Mammary microvascular endothelial cell (primary cell): ENCODE measurements around the gene TIE1. TPM values are rescaled to one million over a fixed set of nuclear protein-coding genes. Genes with fewer than 3 reads are reported as not detected.

Source experiments
- total RNA-seq: library from RNA; depleted of rRNA; stranded (reverse); fragments of >200 nt; gene quantifications from 2 replicates; pipeline ENCODE4 v1.2.3, GENCODE V29; 2015

Gene TIE1
- 427 and 478 TPM in 2 replicates for total RNA-seq

DNA sequence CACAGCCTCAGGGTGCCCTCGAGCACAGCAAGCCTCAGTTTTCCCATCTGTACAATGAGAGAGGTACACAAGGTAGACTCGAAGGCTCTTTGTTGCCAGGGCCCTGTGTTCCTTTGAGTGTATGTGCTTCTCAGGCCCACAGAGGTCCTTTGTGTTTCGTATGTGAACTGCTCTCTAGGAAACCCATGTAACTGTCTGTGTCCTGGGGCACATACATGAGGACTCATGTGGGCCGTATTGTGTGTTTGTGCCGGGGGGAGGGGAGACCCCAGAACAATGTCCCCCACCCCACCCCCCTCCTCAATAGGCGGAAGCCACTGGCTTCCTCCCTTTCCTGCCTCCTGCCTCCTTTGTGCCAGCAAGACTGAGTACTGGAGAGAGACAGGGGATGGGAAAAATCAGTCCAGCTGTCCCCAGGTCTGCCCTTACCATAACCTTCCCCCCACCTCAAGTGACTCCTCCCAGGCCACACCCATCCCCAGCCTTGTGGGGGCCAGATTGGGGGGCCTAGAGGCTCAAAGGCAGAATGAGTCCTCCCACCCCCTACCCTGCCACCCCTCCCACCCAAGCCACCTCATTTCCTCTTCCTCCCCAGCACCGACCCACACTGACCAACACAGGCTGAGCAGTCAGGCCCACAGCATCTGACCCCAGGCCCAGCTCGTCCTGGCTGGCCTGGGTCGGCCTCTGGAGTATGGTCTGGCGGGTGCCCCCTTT is at the start of gene TIE1:
Gene TIE1 (plus strand): TSS at position 605 of the 717 bp plus-strand sequence. CDS start 90 bp downstream, at position 695.

DNA sequence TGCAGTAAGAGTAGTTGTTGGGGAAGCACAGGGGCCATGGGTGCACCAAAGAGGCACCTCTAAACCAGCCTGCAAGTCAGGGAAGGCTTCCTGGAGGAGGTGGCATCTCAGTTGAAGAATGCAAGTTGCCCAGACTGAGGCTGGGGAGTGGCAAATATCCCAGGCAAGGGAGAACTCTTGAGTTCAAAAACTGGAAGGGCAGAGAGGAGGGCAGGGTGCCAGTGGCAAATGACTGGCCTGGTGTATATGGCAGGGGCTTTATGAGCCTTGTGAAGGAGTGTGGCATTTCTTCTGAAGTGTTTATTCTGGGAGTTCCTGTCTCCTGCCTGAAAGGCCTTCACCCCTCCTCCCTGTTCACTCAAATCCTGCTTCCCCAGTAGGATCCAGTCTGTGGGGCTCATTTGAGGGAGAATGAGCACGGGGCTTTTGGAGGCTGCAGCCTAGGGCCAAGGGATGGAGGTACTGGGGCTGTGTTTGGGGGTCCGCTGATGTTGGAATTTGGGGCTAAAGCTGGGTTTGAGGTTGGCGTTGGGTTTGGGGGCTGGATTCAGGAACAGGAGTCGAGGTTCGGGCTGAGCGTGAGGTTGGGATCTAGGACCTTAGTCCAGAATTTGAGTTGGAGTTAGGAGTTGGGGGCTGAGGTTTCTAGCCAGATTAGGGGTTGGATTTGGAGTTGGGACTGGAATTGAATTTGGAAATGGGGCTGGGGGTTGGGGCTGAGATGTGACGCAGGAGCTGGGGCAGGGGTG is 31.0 kb upstream of the TIE1 start, which contains the start of gene TMEM125:
Gene TMEM125 (plus strand): TSS at position 357 of the 749 bp plus-strand sequence. CDS start 2,740 bp downstream, outside the sequence.

GRCh38 chr1:43285269-43285990 is 15.4 kb upstream of the TIE1 start, which contains the start of gene C1orf210:
Gene C1orf210 (minus strand): TSS chr1:43285581. CDS start chr1:43283270, 2,311 bp downstream.

DNA sequence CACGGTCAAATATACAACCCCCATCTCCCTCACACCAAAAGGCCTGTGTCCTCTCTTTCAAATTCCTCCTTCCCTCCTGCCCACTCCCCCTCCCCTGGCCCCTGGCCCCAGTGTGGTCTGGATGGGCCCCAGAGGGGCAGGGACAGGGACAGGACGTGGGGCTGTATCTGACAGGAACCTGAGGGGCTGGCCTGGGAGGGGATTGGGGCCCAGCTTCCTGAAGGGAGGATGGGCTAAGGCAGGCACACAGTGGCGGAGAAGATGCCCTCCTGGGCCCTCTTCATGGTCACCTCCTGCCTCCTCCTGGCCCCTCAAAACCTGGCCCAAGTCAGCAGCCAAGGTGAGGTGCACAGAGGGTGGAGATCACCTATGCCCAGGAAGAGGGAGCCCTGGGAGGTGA is 36.8 kb downstream of the TIE1 start, which contains the start of gene MPL:
Gene MPL (plus strand): TSS at position 231 of the 400 bp plus-strand sequence. CDS start 31 bp downstream, at position 262.

DNA sequence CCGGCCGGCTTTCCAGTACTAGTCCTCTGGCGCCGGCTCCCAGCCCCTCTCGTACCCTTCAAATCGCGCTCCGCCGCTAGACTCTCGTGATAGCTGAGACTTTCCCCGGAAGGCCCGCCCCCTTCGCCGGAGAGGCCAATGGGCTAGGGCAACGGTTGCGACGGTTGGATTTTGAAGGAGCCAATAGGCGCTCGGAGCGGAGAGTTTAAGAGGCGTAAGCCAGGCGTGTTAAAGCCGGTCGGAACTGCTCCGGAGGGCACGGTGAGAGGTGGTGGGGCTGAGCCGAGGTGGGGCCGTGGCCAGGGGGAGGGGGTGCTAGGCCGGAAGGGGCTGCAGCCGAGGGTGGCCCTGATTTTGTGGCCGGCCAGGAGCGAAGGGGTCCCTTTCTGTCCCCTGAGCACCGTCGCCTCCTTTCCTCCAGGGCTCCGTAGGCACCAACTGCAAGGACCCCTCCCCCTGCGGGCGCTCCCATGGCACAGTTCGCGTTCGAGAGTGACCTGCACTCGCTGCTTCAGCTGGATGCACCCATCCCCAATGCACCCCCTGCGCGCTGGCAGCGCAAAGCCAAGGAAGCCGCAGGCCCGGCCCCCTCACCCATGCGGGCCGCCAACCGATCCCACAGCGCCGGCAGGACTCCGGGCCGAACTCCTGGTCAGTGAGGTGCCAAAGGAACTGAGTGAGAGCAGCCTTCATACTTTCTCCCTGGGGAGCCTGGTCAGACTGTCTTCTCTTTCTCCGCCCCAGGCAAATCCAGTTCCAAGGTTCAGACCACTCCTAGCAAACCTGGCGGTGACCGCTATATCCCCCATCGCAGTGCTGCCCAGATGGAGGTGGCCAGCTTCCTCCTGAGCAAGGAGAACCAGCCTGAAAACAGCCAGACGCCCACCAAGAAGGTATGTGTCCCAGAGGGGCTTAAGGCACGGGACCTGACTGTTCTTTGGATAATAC is 58.2 kb downstream of the TIE1 start, which contains the start of gene CDC20:
Gene CDC20 (plus strand): TSS at position 236 of the 948 bp plus-strand sequence. CDS start 235 bp downstream, at position 471.

GRCh38 chr1:43367904-43368645 is 67.3 kb downstream of the TIE1 start, which contains the start of gene ELOVL1:
Gene ELOVL1 (minus strand): TSS chr1:43368011. CDS start chr1:43365609, 2,402 bp downstream.

Other genes with a start within 250 kb of the TIE1 start
- 216 and 245 TPM in 2 replicates for gene EBNA1BP2, start 128.7 kb upstream of the TIE1 start, total RNA-seq
- 0.13 and 0.15 TPM in 2 replicates for gene CFAP57, start 128.7 kb upstream of the TIE1 start, total RNA-seq
- not detected in 2 replicates for gene TMEM125, start 31.0 kb upstream of the TIE1 start, total RNA-seq
- gene C1orf210, start 15.4 kb upstream of the TIE1 start, total RNA-seq: not detected in 2 replicates
- not detected in 2 replicates for gene MPL, start 36.8 kb downstream of the TIE1 start, total RNA-seq
- 174 and 181 TPM in 2 replicates for gene CDC20, start 58.0 kb downstream of the TIE1 start, total RNA-seq
- 95.1 and 113 TPM in 2 replicates for gene ELOVL1, start 67.0 kb downstream of the TIE1 start, total RNA-seq
- gene MED8, start 88.8 kb downstream of the TIE1 start, total RNA-seq: 47.8 and 48.0 TPM in 2 replicates
- 10.3 and 12.2 TPM in 2 replicates for gene SZT2, start 88.9 kb downstream of the TIE1 start, total RNA-seq
- 183 and 185 TPM in 2 replicates for gene HYI, start 152.9 kb downstream of the TIE1 start, total RNA-seq
- 97.1 and 109 TPM in 2 replicates for gene PTPRF, start 229.9 kb downstream of the TIE1 start, total RNA-seq